Renal cortex interstitium (tissue), 11 donors: ENCODE measurements around the gene ZNF787. TPM values are rescaled to one million over a fixed set of nuclear protein-coding genes. Genes with fewer than 3 reads are reported as not detected.
A peak's percentile ranks its signal among the peaks of the same experiment; 100 is the strongest.
"Not testable (repeated sequence)": the region's sequence is repeated elsewhere in the genome, so short reads cannot be mapped to it uniquely, and the experiment has no call there.

Experiments
- DNase-seq, 11 donors: peaks; one replicate each; pipeline ENCODE4 v3.0.0-alpha.2; 2013; ENCODE audit warnings: low read depth in 9 of 11, low spot score in 4 of 11; ENCODE audit errors: extremely low read depth in 1 of 11
- polyA plus RNA-seq, 3 donors: library from polyadenylated mRNA; unstranded; fragments of 120-200 nt; gene quantifications; one replicate each; pipeline ENCODE4 v1.2.1, GENCODE V29; 2013; ENCODE audit not compliant: insufficient read length in 3 of 3

The ZNF787 gene
- polyA plus RNA-seq, 3 donors, result 10.7 to 24.0 (median 22.4) TPM

GRCh38 chr19:56112313-56112709 lies 8.8 kb downstream of the ZNF787 start:
- no peak for DNase-seq

DNA sequence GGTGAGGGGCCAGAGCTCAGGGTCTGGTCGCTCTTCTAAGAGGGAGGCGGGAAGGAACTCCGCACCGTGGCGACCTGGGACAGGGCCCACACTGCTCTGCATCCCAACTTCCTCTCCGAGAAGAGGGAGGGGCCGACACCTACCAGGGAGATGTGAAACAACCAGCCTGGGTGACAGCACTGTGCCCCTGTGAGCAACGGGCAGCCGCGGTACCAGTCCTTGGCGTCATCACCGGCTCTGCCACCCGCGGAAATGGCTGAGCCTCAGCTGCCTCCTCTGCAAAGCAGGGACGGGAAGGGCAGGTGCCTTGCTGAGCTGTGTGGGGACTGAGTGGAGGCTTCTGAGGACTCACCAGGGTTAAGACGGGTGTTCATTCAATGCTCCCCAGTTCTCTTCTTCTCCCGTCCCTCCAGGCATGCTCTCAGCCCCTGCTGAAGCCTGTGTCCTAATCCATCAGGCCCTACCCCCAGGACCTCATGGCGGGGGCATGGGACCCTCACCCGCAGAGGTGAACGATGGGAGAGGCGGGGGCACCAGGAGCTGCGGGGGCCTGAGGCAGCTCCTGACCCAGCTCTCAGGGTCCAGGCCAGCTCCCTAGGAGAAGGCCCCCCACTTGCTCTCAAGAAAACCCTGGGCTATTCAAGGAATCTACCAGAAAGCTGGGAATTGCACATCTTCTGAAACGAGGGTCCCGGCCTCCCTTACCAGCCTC lies 9.3 kb downstream of the ZNF787 start:
- DNase-seq, result no peak

- peak in 1 of 11 donors; percentile 25 for DNase-seq
Observed at GRCh38 chr19:56110515-56111448, 10.3 kb downstream of the ZNF787 start.

DNA sequence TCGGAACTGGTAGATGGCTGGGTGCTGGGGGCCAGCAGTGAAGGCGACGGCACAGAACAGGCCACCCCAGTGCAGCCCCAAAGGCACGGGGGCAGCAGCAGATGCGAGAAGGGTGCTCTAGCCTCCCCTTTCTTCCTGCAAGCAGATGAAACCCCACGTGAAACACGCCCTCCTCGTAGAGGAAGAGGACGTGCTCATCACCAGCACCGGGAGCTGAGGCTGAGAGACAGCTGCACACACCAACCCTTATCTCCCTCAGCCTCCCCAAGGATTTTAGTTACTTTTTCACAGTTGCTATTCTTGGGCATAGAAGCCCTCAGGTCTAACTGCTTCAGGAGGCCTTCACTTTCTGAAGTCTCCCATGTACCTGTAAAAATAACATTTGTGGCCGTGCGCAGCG lies 11.9 kb downstream of the ZNF787 start:
- no peak for DNase-seq

DNA sequence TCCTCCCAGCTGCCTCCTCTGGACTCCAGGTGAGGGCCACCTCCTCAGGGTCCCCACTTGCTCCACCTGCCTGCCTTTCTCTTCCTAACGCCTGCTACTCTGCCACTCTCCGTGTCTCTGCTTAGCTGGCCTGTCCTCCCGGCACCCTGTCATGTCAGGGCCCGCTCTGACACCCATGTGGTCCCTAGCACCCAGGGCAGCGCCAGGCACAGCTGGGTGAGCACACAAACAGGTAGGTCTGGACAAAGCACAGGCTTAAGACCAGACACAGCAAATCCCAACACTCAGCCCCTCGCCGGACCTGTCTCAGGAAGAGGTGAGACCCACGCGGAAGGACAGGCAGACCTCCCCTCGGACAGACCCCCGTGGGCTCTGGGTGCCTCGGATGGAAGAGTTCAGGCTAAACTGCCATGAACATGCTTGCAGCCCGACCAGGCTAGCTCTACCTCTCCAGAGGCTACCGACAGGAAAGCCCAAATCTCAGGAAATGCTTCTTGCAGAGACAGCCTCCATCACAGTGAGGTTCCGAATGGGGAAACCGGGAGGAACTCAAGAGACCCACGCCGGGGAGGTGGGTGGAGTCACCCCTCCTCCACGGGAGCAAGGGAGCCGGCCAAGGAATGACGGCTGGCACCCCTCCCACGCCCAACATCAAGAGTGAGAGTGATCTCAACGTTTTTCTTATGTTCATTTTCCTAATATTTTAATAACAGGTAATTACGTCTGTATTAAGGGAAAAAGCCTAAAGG lies 12.5 kb downstream of the ZNF787 start:
- no peak for DNase-seq

- no peak for DNase-seq
Observed at GRCh38 chr19:56107626-56108351, 13.3 kb downstream of the ZNF787 start.

DNA sequence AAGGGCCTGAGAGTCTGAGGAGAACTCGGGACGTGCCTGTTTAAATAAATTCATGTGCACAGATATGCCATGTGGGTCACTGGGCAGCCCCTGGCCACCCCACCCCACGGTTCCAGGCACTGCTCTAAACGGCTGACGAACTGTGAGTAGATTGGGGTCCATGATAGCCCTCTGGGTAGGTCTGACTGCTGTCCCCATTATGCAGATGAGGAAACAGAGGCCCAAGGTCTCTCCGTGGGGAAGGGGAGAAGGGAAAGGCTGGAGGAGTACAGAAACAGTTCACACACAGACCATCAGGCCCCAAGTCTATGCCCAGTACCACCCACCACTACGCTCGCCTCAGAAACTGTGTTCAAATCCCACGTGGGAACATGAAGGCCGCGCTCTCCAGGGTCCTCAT lies 14.1 kb downstream of the ZNF787 start:
- DNase-seq, result no peak

GRCh38 chr19:56106397-56106849 lies 14.7 kb downstream of the ZNF787 start:
- no peak for DNase-seq

DNA sequence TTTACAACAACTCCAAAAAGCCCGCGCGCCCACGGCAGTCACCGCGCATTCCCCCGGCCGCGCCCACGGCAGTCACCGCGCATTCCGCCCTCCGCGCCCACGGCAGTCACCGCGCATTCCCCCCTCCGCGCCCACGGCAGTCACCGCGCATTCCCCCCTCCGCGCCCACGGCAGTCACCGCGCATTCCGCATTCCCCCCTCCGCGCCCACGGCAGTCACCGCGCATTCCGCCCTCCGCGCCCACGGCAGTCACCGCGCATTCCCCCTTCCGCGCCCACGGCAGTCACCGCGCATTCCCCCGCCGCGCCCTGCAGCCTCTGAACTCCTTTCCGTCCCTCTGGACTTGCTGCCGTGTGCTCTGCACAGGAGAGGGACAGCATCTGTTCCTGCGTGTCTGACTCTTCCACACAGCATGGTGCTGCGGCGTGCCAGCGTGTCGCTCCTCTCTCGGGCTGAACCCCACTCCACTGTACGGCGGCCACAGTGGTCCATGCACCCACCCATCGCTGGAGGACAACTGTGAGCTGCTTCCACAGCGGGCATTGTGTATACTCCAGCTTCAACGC lies 15.2 kb downstream of the ZNF787 start:
- not testable (repeated sequence) for DNase-seq

DNA sequence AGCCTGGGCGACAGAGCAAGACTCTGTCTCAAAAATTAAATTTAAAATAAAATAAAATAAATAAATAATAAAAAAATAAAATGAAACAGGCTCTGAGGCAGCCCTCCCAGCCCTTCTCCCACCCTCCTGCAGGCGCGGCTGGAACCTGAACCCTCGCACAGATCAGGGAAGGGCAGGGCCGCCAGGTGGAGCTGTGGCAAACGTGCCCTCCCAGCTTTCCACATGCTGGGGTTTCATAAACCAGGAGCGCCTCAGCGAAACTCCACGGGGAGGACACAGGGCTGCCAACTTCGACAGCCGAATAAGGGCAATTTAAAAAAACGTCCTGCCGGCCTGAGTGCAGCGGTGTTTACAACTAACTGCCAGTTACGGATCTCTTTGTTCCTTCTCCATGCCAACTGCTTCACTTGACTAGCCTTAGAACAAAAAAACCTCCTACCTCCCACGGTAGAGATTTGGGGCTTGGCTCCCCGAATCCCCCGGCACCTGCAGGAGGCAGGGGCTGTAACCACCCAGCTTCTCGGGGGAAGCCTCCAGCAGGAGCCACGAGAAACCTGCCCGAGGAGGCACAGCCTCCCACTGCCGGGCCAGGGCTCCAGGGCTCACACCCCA lies 15.9 kb downstream of the ZNF787 start:
- peak in 6 of 11 donors; percentile 33 to 71 (median 63) for DNase-seq

DNA sequence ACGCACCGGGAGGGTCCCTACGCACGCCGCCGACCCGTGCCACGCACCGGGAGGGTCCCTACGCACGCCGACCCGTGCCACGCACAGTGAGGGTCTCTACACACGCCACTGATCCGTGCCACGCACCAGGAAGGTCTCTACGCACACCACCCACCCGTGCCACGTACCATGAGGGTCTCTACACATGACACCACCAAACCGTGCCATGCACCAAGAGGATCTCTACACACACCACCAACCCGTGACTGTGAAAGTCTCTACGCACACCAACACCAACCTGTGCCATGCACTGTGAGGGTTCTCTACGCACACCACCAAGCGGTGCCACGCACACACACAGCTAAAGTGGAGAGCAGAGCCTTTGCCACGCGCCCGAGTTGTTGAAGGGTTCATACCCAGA lies 16.7 kb downstream of the ZNF787 start:
- no peak for DNase-seq

DNA sequence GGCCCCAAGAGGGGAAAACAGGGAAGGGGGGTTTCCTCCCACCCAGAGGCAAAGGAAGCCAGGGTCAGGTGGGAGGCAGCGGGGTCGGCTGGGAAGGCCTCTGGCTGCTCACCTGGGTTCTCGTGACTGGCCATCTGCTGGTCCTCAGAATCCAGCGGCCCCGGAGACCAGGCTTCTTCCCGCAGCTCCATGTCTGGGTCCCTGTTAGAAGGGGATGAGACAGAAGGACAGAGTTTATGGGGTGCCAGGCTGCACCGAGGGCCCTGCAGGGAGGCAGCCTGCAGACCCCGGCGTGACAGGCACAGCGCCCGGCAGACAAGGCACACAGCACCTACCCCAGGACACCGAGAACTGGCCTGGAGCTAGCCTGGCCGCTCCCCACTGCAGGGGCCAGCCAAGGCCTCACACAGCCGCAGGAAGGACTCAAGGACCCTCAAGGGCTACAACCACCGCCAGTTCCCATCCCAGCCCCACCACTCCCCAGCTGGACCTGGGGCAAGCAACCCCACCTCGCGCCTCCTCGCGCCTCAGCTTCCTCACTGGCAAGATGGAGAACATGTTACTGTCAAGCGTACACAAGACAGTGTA lies 18.0 kb downstream of the ZNF787 start:
- DNase-seq, result no peak

DNA sequence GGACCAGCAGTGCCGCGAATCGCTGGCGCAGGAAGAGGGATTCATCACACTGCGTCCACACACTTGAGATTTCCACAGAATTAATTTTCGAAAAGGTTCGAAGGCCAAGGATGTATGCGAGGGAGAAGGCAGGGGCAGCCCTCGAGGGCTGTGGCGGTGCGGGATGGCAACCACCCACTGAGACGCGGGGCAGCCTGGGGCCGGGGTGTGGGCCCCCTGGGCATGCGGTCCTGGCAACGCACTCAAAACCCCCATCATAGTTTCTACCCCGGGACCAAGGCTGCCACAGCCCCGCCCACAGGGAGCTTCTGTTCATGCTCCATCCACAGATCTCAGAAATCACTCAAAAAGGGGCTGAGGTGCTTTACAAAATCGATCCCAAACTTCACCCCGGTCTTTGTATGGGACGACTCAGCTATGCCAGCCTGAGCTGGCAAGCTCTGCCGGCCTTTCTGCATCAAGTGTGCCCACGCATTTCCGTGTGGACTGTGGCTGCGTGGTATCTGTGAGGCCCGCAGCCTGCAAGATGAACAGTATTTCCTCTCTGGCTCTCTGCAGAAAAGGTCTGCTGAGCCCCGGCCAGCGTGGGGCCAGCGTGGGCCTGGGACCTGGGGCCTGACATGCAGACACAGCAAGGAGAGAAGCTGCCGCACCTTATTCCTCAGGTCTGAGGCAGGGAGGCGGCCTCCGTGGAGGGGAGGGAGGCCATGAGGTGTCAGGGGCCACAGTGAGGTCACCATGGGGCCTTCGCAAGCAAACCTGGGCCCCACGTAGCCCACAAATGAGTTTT lies 19.2 kb downstream of the ZNF787 start:
- DNase-seq, result no peak

- no peak for DNase-seq
Observed at GRCh38 chr19:56101095-56101494, 20.0 kb downstream of the ZNF787 start.

GRCh38 chr19:56099638-56100539 lies 21.2 kb downstream of the ZNF787 start:
- DNase-seq, result no peak
